Measurements from ENCODE around the gene MLLT6. TPM values are rescaled to one million over a fixed set of nuclear protein-coding genes. Genes with fewer than 3 reads are reported as not detected.

MLLT6 gene
- total RNA-seq, 4 donors from 2014 or later = 48.2 to 76.8 (median 56.3) TPM

DNA sequence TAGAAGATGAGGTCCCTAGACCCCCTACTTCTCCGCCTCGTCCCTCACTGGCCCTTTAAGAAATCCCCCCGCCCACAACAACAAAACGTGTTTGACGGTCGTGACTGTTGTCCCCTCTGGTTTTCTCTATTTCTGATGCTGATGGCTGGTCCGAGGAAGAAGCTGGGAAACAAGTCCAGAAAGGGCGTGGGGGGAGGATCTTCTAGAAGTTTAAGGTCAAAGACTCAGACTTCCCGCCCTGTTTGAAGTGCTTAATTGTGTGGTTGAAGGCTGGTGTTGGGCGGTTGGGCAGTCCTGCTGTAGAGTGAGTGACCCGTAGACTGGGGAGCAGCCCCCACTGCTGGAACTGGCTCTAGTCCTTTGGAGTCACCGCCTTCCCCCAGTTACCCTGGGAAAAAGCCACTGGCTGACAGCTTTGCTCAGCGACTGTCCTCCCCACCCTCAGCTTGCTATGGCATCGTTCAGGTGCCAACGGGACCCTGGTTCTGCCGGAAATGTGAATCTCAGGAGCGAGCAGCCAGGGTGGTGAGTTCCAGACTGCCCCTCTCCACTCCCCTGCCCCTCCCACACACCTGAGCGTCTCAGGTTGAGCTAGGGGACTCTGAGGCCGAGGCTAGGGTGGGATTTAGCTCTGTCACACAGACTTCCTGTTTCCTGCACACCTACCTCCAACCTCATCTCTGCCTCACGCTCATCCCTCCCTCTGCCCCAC is 1.6 kb downstream of the MLLT6 start:
- Histone ChIP-seq H3K36me3 (peaks cover 0 to 16% of the 10 kb centered on the region in 2 donors), H3K27me3 (no peaks in the 10 kb centered on the region), H3K4me1 (peaks cover 50% of the 10 kb centered on the region in 2 donors), H3K9me3 (no peaks in the 10 kb centered on the region), H3K4me3 (peak overlapping the region; percentile 71 to 93 (median 76)), H3K27ac (peak overlapping the region; percentile 96 to 100 (median 98))
- no peak for ATAC-seq
- TF ChIP-seq, protein P1, sequence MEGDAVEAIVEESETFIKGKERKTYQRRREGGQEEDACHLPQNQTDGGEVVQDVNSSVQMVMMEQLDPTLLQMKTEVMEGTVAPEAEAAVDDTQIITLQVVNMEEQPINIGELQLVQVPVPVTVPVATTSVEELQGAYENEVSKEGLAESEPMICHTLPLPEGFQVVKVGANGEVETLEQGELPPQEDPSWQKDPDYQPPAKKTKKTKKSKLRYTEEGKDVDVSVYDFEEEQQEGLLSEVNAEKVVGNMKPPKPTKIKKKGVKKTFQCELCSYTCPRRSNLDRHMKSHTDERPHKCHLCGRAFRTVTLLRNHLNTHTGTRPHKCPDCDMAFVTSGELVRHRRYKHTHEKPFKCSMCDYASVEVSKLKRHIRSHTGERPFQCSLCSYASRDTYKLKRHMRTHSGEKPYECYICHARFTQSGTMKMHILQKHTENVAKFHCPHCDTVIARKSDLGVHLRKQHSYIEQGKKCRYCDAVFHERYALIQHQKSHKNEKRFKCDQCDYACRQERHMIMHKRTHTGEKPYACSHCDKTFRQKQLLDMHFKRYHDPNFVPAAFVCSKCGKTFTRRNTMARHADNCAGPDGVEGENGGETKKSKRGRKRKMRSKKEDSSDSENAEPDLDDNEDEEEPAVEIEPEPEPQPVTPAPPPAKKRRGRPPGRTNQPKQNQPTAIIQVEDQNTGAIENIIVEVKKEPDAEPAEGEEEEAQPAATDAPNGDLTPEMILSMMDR (IDR thresholded peaks at IDR 0.05 in 4 of 5, conservative IDR thresholded peaks at IDR 0.05 in 1 of 5) = no peak
- no peak for TF ChIP-seq POLR2A (IDR thresholded peaks at IDR 0.05)
- intact Hi-C loops (cut with DNase I; ENCODE audit: low total_unique reads) (loop anchor here (5.0 kb wide), 1 partner anchor 91 kb away; the partner anchor contains the start of gene PIP4K2B), in situ Hi-C loops (cut with MboI; ENCODE audit: low sequenced_read_pairs in 4 of 4) (no loop called here)
- DNase-seq = no peak

DNA sequence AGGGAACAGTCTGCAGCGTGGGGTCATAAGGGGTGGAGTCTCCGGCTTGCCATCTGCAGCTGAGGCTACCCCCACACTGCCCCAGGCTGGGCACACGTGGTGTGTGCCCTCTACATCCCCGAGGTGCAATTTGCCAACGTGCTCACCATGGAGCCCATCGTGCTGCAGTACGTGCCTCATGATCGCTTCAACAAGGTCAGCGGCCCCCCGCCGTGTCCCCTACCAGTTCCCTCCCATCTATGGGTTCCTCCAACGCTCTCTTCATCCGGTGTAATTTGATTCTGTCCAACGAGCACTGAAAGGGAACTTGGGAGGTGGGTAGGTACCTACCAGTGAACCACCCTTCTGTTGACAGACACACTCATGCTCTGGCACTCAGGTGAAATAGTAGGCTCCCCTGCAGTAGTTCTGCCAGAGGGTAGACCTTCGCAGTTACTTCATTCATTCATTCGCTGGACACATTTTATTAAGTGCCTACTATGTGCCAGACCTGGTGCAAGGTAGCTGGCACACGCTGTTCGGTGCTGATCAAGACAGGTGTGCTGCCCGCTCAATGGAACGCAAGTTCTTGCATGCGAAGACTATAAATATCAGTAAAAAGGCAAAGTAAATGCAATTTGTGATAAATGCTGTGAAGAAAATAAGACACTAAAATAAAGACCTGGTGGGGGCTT is 2.7 kb downstream of the MLLT6 start:
- H3K4me1 ChIP-seq = peaks cover 60 to 61% of the 10 kb centered on the region in 2 donors
- TF ChIP-seq POLR2A (IDR thresholded peaks at IDR 0.05) = no peak
- TF ChIP-seq, protein P1 (IDR thresholded peaks at IDR 0.05 in 4 of 5, conservative IDR thresholded peaks at IDR 0.05 in 1 of 5) = no peak
- H3K36me3 ChIP-seq = peaks cover 0 to 28% of the 10 kb centered on the region in 2 donors
- H3K27ac ChIP-seq = peak overlapping the region in 3 of 4 donors; percentile 96 to 100 (median 100)
- ATAC-seq (no peak), DNase-seq (no peak)
- intact Hi-C loops (cut with DNase I; ENCODE audit: low total_unique reads) (loop anchor here (5.0 kb wide), 1 partner anchor 89 kb away; the partner anchor contains the start of gene PIP4K2B), in situ Hi-C loops (cut with MboI; ENCODE audit: low sequenced_read_pairs in 4 of 4) (no loop called here)
- no peak overlapping the region for H3K4me3 ChIP-seq
- H3K9me3 ChIP-seq = no peaks in the 10 kb centered on the region
- no peaks in the 10 kb centered on the region for H3K27me3 ChIP-seq

DNA sequence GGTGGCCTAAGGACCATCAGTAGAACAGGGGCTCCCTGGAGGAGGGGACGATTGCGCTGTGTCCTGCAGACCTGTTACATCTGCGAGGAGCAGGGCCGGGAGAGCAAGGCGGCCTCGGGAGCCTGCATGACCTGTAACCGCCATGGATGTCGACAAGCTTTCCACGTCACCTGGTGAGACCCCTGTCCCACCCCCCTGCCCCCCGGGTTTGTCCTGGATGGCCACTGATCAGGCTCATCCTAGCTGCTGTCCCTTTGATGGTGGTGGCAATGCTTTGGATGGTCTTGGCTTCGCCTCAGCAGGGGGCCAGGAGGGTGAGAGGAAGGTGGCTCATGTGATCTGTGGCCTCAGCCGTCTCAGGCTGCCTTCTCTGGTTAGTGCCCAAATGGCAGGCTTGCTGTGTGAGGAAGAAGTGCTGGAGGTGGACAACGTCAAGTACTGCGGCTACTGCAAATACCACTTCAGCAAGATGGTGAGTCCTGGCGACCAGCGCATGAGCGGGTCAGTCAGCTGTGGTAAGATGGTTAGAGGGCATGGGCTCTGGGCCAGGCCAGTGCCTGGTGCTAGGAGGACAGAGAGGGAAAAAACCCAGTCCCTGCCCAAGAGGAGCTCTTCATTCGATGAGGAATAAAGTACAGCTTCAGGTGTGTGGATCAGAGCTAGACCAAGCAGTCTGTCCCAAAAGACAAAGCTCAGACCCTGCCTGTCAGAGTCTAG is 4.2 kb downstream of the MLLT6 start:
- Histone ChIP-seq H3K36me3 (peaks cover 0 to 40% of the 10 kb centered on the region in 2 donors), H3K27me3 (no peaks in the 10 kb centered on the region), H3K4me1 (peaks cover 59 to 61% of the 10 kb centered on the region in 2 donors), H3K9me3 (no peaks in the 10 kb centered on the region), H3K4me3 (no peak overlapping the region), H3K27ac (peak overlapping the region; percentile 66 to 100 (median 84))
- DNase-seq = no peak
- no peak for ATAC-seq
- TF ChIP-seq POLR2A (IDR thresholded peaks at IDR 0.05) = no peak
- TF ChIP-seq, protein P1 (IDR thresholded peaks at IDR 0.05 in 4 of 5, conservative IDR thresholded peaks at IDR 0.05 in 1 of 5) = no peak
- in situ Hi-C loops (cut with MboI; ENCODE audit: low sequenced_read_pairs in 4 of 4) = no loop called here
- intact Hi-C loops (cut with DNase I; ENCODE audit: low total_unique reads) = loop anchor here (5.0 kb wide), 1 partner anchor 88 kb away; the partner anchor contains the start of gene PIP4K2B

DNA sequence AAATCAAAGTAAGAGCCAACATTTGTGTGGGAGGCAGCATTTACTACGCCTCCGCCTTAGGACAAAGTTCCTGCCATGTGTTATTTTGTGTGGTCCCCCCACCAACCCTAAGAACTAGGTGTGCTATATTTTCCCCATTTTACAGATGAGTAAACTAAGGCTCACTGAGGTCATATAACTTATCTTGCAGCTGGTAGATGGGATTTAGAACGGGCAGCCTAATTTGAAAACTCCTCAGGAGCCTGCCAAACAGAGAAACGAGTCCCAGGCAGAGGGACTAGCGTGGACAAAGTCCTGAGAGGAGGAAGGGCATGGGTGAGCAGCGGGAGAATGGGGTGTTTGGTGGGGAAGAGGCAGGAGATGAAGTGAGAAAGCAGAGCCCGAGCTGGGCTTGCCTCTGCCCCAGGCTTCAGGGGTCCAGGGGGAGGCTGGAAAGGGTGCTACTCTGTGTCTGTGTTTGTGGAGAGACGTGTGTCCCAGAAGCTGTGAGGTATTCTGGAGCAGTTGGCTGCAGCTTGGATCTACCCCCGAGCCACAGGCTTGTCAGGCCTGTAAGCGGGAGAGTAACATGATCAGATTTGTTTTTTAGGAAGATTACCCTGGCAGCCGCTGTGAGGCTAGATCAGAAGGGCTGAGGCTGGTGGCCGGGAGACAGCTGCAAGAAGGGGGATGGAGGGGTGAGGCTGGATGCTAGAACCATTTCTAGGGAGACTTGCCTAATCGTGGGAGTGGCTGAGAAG is 5.0 kb downstream of the MLLT6 start:
- ATAC-seq (peak; percentile 67 to 69), DNase-seq (peak; percentile 78 to 82)
- TF ChIP-seq, protein P1 (IDR thresholded peaks at IDR 0.05 in 4 of 5, conservative IDR thresholded peaks at IDR 0.05 in 1 of 5) = no peak
- TF ChIP-seq POLR2A (IDR thresholded peaks at IDR 0.05) = peak; percentile 23 to 63
- Histone ChIP-seq H3K27ac (peak overlapping the region; percentile 66 to 100 (median 84)), H3K4me1 (peaks cover 59 to 61% of the 10 kb centered on the region in 2 donors), H3K27me3 (no peaks in the 10 kb centered on the region), H3K9me3 (no peaks in the 10 kb centered on the region), H3K4me3 (no peak overlapping the region), H3K36me3 (peaks cover 0 to 45% of the 10 kb centered on the region in 2 donors)
- intact Hi-C loops (cut with DNase I; ENCODE audit: low total_unique reads) (loop anchor here (5.0 kb wide), 1 partner anchor 87 kb away; the partner anchor contains the start of gene PIP4K2B), in situ Hi-C loops (cut with MboI; ENCODE audit: low sequenced_read_pairs in 4 of 4) (no loop called here)

Measured in gastrocnemius medialis (tissue), 4 donors.